Stimulated activated naive CD8-positive, alpha-beta T cell treated with anti-CD3 and anti-CD28 coated beads, Interleukin-15, Interleukin-2, amounts not matched to agents 100 ng/mL and 50 ng/mL, for 24 hours (primary cell): Measurements from ENCODE around the gene CIAO2B.
A peak's percentile ranks its signal among the peaks of the same experiment; 100 is the strongest.
"Not testable (repeated sequence)": the region's sequence is repeated elsewhere in the genome, so short reads cannot be mapped to it uniquely, and the experiment has no call there.

Experiments used
- H3K27ac Mint-ChIP-seq: one replicate; pipeline ENCODE4 v1.8.0; 2021; ENCODE audit warnings: mild to moderate bottlenecking, mixed read lengths
- H3K27me3 Mint-ChIP-seq: one replicate; pipeline ENCODE4 v1.8.0; 2021; ENCODE audit warnings: mixed read lengths
- H3K36me3 Mint-ChIP-seq: one replicate; pipeline ENCODE4 v1.8.0; 2021; ENCODE audit warnings: low read depth, mixed read lengths
- H3K4me1 Mint-ChIP-seq: one replicate; pipeline ENCODE4 v1.8.0; 2021; ENCODE audit warnings: low read depth, mixed read lengths
- H3K4me3 Mint-ChIP-seq: one replicate; pipeline ENCODE4 v1.8.0; 2021; ENCODE audit warnings: mild to moderate bottlenecking, mixed read lengths
- H3K9me3 Mint-ChIP-seq: one replicate; pipeline ENCODE4 v1.8.0; 2021; ENCODE audit warnings: mixed read lengths

CIAO2B gene

DNA sequence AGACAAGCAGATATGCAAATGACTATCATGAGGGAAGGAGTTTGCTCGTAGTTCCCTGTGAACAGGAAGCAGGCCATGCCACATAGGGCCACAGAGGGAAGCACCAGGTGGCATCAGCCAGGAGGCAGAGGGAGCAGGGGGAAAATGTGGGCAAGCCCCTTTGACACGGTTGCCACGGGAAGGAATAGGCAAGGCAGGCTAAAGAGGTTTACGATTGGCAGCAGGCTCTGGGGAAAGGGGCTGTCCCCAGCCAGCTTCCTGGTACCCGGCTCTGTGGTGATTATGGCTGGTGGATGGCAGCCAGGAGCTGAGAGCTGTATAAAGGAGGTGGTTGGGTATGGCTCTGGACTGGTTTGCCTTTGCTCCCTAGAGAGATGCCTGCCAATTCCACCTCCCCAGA is 27.7 kb upstream of the CIAO2B start:
- H3K9me3 Mint-ChIP-seq: no peaks in the 10 kb centered on the region
- no peak overlapping the region for H3K4me3 Mint-ChIP-seq
- peaks cover 3% of the 10 kb centered on the region for H3K27me3 Mint-ChIP-seq
- peaks cover 15% of the 10 kb centered on the region for H3K4me1 Mint-ChIP-seq
- no peaks in the 10 kb centered on the region for H3K36me3 Mint-ChIP-seq
- H3K27ac Mint-ChIP-seq: peak overlapping the region; percentile 56

DNA sequence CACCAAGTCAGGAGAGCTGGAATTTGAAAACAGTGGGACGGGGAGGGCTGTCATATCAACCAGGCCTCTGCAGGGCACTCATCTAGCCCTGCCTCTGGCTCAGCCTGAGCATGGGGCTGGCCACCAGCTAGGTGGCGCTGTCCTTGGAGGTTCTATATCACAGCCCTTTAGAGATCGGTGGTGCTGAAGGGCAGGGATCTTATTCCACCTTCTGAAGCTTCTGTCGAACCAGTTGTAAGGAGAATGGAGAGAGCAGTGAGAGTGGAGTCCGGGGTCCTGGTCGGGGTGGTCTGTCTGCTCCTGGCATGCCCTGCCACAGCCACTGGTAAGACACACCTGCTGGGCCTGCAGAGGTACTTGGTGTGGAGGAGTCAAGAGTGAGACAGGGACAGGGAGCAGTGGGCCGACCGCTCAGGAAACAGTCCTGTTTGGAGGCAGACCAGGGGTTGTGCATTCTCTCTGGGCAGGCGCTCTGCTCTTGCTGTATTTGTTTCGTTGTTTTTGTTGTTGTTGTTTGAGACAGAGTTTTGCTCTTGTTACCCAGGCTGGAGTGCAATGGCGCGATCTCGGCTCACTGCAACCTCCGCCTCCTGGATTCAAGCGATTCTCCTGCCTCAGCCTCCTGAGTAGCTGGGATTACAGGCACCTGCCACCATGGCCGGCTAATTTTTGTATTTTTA is 27.0 kb upstream of the CIAO2B start, which contains the start of gene CES3:
Gene CES3 (plus strand): TSS at position 202 of the 680 bp plus-strand sequence. CDS start 42 bp downstream, at position 244.
- Mint-ChIP-seq H3K36me3 (no peaks in the 10 kb centered on the region), H3K4me3 (no peak within 1 kb of the TSS), H3K27me3 (peaks cover 3% of the 10 kb centered on the region), H3K27ac (peak within 1 kb of the TSS; percentile 56), H3K4me1 (peaks cover 15% of the 10 kb centered on the region), H3K9me3 (no peaks in the 10 kb centered on the region)

DNA sequence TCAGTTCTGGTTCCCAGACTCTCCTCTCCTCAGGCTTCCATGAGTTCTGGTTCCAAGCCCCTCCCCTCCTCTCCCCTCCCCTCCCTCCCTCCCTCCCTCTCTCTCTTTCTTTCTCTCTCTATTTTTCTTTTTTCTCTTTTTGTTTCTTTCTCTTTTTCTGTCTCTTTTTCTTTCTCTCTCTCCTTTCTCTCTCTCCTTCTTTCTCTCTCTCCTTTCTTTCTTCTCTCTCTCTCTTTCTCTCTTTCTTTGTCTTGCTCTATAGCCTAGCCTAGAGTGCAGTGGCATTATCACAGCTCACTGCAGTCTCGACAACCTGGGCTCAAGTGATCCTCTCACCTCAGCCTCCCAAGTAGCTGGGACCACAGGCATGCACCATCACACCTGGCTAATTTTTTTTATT is 26.1 kb upstream of the CIAO2B start:
- no peak overlapping the region for H3K27ac Mint-ChIP-seq
- H3K4me3 Mint-ChIP-seq: no peak overlapping the region
- H3K9me3 Mint-ChIP-seq: no peaks in the 10 kb centered on the region
- H3K36me3 Mint-ChIP-seq: no peaks in the 10 kb centered on the region
- peaks cover 15% of the 10 kb centered on the region for H3K4me1 Mint-ChIP-seq
- H3K27me3 Mint-ChIP-seq: peaks cover 3% of the 10 kb centered on the region

DNA sequence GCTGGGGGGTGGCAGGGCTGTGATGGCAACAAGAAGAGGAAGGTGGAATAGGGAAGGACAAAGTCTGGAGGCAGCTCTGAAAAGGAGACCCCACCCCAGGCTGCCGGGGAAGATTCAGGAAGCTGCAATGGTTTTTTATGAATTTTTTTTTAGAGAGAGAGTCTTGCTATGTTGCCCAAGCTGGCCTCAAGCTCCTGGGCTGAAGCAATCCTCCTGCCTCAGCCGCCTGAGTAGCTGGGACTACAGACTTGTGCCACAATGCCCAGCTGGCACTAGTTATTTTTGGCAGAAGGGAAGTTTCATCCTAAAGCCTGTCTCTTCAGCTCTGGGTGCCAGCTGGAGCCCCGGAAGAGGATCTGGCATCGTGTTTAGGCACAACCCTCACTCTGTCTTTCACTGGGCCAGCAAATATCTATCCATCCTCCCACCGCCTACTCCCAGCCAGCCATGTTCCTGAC is 25.5 kb upstream of the CIAO2B start:
- H3K36me3 Mint-ChIP-seq: no peaks in the 10 kb centered on the region
- no peaks in the 10 kb centered on the region for H3K27me3 Mint-ChIP-seq
- H3K27ac Mint-ChIP-seq: no peak overlapping the region
- no peaks in the 10 kb centered on the region for H3K9me3 Mint-ChIP-seq
- no peak overlapping the region for H3K4me3 Mint-ChIP-seq
- peaks cover 15% of the 10 kb centered on the region for H3K4me1 Mint-ChIP-seq

DNA sequence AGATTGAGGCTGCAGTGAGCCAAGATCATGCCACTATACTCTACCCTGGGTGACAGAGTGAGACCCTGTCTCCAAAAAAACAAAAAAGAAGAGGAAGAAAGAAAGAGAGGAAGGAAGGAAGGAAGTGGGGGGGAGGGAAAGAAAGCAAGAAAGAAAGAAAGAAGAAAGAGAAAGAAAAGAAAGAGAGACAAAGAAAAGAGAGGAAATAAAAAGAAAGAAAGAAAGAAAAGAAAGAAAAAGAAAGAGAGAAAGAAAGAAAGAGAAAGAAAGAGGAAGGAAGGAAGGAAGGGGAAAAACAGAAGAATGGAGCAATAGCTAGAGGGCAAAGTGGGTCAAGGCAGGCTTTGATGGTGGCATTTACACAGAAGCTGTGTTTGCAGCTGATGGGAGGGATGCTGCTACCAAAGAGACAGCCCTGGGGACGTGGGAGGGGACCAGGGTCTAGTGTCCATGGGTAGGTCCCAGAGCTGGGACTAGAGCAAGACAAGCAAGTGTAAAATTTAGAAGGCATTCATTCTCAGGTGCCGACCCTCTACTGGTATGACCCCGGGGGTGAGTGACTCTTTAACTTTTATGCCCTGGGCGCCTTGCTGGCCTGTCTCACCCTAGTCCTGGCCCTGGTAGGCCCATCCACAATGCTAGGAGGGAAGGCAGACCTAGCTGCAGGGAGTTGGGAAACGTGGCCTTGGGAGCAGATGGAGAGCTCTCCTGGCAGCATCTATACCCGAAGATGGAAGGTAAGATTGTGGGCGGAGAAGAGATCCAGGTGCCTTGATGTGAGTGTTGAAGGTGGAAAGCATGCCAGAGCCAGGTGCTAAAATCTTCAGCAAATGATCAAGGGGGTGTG is 24.9 kb upstream of the CIAO2B start:
- no peak overlapping the region for H3K27ac Mint-ChIP-seq
- peaks cover under 1% of the 10 kb centered on the region for H3K27me3 Mint-ChIP-seq
- no peaks in the 10 kb centered on the region for H3K36me3 Mint-ChIP-seq
- H3K9me3 Mint-ChIP-seq: no peaks in the 10 kb centered on the region
- peaks cover 15% of the 10 kb centered on the region for H3K4me1 Mint-ChIP-seq
- no peak overlapping the region for H3K4me3 Mint-ChIP-seq

DNA sequence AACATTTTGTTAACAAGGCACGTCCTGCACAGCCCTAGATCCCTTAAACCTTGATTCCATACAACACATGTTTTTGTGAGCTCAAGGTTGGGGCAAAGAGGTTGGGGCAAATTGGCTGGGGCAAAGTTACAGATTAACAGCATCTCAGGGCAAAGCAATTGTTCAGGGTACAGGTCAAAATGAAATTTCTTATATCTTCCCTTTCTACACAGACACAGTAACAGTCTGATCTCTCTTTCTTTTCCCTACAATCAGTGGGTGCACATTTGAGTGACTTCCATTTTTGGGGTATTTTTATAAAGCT is 21.9 kb upstream of the CIAO2B start:
- not testable (repeated sequence) for H3K36me3 Mint-ChIP-seq, H3K4me3 Mint-ChIP-seq, H3K9me3 Mint-ChIP-seq, H3K4me1 Mint-ChIP-seq, H3K27ac Mint-ChIP-seq
- peaks cover 23% of the 10 kb centered on the region for H3K27me3 Mint-ChIP-seq

DNA sequence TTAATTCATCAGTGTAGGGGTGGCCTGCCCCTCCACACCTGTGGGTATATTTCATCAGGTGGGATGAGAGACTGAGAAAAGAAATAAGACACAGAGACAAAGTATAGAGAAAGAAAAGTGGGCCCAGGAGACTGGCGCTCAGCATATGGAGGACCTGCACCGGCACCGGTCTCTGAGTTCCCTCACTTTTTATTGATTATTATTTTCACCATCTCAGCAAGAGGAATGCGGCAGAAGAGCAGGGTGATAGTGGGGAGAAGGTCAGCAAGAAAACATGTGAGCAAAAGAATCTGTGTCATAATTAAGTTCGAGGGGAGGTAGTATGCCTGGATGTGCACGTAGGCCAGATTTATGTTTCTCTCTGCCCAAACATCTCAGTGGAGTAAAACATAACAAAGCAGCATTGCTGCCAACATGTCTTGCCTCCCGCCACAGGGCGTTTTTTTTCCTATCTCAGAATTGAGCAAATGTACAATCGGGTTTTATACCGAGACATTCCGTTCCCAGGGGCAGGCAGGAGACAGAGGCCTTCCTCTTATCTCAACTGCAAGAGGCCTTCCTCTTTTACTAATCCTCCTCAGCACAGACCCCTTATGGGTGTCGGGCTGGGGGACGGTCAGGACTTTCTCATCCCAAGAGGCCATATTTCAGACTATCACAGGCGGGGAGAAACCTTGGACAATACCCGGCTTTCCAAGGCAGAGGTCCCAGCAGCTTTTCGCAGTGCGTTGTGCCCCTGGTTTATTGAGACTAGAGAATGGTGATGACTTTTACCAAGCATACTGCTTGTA is 21.4 kb upstream of the CIAO2B start:
- H3K9me3 Mint-ChIP-seq, H3K27ac Mint-ChIP-seq, H3K4me1 Mint-ChIP-seq, H3K4me3 Mint-ChIP-seq, H3K36me3 Mint-ChIP-seq: not testable (repeated sequence)
- H3K27me3 Mint-ChIP-seq: peaks cover 26% of the 10 kb centered on the region

DNA sequence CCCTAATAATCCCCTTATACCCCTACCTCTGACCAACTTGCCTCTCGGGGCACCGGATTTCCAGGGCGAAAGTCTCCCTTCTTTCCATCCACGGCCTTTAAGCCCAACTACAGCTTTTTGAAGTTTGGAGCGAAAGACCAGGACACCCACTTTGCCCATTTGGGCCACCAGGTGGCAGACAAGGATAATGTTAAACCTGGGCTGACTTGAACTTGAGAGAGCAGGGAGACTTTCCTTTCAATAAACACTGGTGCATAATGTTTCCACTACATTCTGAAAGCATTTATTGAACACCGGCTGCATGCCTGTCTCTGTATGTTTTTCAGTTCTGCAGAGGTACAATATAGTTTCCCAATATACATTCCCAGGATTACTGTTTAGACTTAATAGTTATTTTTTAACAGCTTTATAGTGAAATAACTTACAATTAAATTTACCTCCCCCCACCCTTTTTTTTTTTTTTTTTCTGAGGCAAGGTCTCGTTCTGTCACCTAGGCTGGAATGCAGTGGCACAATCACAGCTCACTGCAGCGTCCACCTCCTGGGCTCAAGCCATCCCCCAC is 20.0 kb upstream of the CIAO2B start:
- Mint-ChIP-seq H3K9me3 (no peaks in the 10 kb centered on the region), H3K27ac (no peak overlapping the region), H3K36me3 (no peaks in the 10 kb centered on the region), H3K27me3 (peaks cover 39% of the 10 kb centered on the region), H3K4me1 (peaks cover 7% of the 10 kb centered on the region), H3K4me3 (no peak overlapping the region)

DNA sequence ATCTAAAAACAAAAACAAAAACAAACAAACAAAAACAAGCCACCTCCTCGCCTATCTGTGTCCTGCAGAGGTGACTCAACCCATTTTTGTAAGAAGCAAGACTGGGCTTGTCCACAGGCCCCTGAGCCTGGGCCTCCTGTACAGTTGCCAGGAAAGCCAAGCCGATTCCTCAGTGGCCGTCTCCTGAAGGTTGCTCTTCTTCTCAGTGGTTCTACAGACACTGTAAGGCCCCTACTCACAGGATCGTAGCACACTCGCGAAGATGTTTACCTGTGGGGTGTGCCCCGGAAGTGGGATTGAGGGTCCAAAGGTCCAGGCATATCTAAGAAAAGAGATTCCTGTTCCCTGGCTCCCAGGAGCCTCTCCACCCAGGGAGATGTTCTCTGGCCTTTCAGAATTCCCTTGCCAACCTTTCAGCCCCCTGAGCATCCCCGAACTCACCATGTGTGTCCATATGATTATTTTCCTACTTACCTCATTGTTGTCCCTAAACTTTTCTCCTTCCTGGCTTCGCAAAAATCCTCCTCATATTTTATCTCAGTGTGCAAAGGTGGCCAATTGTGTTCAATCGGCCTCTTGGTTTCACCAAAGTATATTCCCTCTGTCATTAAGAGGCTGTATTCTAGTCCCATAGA is 19.4 kb upstream of the CIAO2B start:
- H3K27me3 Mint-ChIP-seq: peaks cover 45% of the 10 kb centered on the region
- peaks cover 10% of the 10 kb centered on the region for H3K4me1 Mint-ChIP-seq
- no peak overlapping the region for H3K27ac Mint-ChIP-seq
- H3K36me3 Mint-ChIP-seq: no peaks in the 10 kb centered on the region
- H3K9me3 Mint-ChIP-seq: no peaks in the 10 kb centered on the region
- no peak overlapping the region for H3K4me3 Mint-ChIP-seq

DNA sequence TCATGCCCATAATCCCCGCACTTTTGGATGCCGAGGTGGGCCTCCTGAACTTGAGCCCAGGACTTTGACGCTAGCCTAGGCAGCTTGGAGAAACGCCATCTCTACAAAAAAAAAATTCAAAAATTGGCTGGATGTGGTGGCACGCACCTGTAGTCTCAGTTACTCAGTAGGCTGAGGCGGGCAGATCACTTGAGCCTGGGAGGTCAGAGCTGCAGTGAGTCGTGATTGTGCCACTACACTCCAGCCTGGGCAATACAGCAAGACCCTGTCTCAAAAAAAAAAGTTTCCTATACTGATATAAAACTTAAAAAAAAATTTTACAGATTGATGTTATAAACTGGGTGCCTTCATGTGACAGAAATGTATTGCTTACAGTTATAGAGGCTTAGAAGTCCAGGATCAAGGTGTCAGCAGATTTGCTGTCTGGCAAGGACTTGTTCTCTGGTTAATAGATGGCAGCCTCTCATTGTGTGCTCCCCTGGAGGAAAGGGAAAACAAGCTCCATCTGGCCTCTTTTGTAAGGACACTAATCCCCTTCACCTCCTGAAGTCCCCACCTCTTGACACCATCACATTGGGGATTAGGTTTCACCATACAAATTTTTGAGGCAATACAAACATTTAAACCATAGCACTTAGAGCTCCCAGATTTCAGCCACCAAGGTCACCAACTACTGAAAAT is 18.4 kb upstream of the CIAO2B start:
- Mint-ChIP-seq H3K36me3 (no peaks in the 10 kb centered on the region), H3K4me3 (no peak overlapping the region), H3K27me3 (peaks cover 50% of the 10 kb centered on the region), H3K27ac (no peak overlapping the region), H3K9me3 (no peaks in the 10 kb centered on the region), H3K4me1 (peaks cover 16% of the 10 kb centered on the region)

DNA sequence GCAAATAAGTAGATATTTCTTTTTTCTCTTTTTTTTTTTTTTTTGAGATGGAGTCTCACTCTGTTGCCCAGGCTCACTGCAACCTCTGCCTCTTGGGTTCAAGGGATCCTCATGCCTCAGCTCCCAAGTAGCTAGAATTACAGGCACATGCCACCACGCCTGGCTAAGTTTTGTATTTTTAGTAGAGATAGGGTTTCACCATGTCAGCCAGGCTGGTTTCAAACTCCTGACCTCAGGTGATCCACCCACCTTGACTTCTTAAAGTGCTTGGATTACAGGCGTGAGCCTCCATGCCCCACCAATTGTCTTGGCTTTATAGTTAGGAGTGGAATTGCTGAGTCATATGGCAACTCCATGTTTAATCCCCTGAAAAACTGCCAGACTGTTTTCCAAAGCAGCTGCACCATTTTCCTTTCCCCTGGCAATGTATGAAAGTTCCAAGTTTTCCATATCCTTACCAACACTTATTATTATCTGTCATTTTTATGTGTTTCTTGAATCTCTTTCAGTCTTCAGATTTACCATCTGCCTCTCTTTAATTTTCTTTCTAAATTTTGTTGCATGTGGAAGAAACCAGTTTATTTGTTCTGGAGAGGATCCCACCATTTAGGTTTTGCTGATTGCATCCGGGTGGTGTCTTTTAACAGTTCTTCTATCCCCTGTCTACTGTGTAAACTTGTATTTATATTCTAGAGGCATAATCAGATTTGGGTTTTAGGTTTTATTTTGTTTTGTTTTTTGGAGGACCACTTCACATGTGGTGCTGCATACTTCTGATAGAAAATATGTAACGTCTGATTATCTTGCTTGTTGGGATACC is 17.0 kb upstream of the CIAO2B start:
- H3K27ac Mint-ChIP-seq: no peak overlapping the region
- peaks cover 50% of the 10 kb centered on the region for H3K27me3 Mint-ChIP-seq
- H3K4me3 Mint-ChIP-seq: no peak overlapping the region
- no peaks in the 10 kb centered on the region for H3K36me3 Mint-ChIP-seq
- H3K4me1 Mint-ChIP-seq: peaks cover 20% of the 10 kb centered on the region
- no peaks in the 10 kb centered on the region for H3K9me3 Mint-ChIP-seq

DNA sequence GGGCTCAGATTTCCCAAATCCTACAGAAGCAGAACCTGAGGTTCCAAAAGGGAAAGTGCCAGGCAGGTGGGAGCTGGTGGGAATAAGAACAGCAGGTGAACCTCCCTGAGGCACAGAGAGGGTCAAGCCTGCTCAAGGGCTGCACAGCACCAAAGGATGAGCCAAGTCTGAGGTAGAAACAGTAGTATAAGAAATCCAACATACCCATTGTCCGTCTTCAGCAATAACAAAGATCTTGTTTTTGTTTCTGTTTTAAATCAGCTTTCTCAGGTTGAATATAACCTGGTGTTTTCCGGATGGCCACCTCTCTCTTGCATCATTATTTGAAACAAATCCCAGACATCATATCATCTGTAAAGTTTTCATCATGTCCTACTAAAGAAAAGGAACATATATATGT is 16.2 kb upstream of the CIAO2B start:
- Mint-ChIP-seq H3K4me3 (no peak overlapping the region), H3K36me3 (no peaks in the 10 kb centered on the region), H3K9me3 (no peaks in the 10 kb centered on the region), H3K27me3 (peaks cover 50% of the 10 kb centered on the region), H3K27ac (no peak overlapping the region), H3K4me1 (peaks cover 20% of the 10 kb centered on the region)

DNA sequence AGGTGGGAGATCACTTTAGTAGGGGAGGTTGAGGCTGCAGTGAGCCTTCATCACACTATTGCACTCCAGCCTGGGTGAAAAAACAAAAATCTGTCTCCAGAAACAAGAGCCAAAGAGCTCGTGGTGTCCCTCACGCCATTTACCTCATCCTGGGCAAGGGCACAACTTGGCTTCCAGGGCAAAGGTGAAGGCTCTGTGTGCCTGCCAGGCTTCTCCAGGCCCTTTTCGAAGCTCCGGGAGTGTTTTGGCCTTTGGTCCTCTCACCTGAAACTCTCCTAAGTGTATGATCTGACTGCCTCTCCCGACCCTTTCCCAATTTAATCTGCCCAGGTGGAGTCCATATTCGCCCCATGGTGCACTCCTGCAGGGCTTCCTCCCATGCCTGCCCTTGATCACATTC is 15.3 kb upstream of the CIAO2B start:
- Mint-ChIP-seq H3K27ac (no peak overlapping the region), H3K27me3 (peaks cover 50% of the 10 kb centered on the region), H3K36me3 (no peaks in the 10 kb centered on the region), H3K9me3 (no peaks in the 10 kb centered on the region), H3K4me3 (no peak overlapping the region), H3K4me1 (peaks cover 20% of the 10 kb centered on the region)
